HG02981 (cell line): ENCODE data around the gene PERM1.
"Not testable (repeated sequence)": the region's sequence is repeated elsewhere in the genome, so short reads cannot be mapped to it uniquely, and the experiment has no call there.

ENCODE experiments used
- ATAC-seq: cut with Tn5 transposase; IDR thresholded peaks from one replicate; pipeline ENCODE4 v1.9.1; 2021; ENCODE audit warnings: mild to moderate bottlenecking, moderate library complexity; ENCODE audit not compliant: unreplicated experiment

Gene PERM1

DNA sequence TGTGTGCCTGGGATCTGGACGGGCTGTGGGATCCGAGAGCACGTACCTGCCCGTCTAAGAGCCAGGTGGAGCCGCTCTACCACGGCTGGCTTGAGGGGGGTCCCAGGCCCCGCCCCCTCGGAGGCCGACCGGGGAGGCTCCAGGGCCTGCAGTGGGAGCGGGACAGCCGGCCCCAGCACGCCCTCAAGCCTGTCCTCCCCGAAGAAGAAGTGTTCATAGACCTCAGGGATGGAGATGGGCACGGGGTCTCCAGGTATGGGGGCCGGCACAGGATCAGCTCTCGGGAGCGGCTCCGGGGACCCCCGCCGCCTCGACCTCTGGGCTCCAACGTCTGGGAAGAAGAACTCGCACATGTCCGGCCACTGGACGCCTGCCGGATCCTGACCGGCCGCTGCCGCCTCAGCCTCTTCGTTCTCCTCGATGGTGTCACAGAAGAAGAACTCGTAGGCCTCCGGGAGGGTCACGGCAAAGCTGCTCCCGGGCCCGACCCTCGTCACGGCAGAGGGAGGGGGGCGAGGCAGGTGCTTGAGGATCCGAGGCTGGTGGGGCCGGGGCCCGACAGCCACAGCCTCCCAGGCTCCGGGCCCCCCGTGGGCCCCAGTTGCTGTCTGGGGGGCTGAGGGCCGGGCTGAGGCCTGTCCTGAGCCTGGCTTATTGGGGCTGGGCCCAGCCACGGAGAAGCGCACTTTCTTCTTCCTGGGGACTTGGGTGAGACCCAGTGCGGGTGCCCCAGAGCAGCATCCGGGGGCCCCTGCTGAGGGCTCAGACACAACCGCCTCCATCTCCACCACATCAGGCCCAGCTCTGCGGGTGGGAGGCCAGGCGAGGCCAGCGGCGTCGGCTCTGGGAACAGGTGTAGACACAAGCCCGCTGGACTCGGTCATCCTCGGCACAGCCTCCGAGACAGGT lies 2.8 kb downstream of the PERM1 start:
- ATAC-seq: no peak

DNA sequence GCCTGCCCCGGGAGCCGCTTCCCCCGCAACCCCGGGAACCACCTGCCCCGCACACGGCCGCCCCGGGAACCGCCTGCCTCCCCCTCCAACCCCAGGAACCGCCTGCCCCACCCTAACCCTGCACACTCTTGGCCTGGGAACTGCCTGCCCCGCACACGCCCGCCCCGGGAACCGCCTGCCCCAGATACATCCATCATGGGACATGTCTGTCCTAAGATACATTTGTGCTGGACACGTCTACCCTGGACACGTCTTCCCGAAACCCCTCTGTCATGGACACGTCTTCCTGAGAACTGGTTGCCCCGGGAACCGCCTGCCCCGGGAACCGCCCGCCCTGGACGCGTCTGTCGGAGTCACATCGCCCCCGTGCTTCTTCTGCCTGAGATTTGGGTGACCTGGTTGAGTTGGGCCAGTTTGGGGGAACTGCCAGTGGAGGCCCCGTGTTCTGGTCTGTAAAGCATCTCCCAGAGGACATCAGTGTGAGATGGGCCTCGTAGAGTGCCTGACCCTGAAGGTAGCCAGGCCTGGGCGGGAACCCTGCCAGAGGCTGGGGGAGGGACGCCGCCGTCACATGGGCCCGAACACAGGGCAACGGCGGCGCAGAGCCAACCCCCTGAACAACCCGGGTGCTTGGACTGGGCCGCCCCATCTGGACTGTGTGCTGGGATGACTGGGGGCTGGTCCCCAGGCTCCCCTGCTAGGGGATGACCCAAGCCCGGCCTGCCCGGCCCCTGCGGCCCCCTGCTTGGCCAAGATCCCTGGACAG lies 3.6 kb downstream of the PERM1 start:
- ATAC-seq: no peak

DNA sequence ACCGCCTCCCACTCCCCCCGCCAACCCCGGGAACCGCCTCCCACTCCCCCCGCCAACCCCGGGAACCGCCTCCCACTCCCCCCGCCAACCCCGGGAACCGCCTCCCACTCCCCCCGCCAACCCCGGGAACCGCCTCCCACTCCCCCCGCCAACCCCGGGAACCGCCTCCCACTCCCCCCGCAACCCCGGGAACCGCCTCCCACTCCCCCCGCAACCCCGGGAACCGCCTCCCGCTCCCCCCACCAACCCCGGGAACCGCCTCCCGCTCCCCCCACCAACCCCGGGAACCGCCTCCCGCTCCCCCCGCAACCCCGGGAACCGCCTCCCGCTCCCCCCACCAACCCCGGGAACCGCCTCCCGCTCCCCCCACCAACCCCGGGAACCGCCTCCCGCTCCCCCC lies 5.1 kb downstream of the PERM1 start:
- ATAC-seq: not testable (repeated sequence)

DNA sequence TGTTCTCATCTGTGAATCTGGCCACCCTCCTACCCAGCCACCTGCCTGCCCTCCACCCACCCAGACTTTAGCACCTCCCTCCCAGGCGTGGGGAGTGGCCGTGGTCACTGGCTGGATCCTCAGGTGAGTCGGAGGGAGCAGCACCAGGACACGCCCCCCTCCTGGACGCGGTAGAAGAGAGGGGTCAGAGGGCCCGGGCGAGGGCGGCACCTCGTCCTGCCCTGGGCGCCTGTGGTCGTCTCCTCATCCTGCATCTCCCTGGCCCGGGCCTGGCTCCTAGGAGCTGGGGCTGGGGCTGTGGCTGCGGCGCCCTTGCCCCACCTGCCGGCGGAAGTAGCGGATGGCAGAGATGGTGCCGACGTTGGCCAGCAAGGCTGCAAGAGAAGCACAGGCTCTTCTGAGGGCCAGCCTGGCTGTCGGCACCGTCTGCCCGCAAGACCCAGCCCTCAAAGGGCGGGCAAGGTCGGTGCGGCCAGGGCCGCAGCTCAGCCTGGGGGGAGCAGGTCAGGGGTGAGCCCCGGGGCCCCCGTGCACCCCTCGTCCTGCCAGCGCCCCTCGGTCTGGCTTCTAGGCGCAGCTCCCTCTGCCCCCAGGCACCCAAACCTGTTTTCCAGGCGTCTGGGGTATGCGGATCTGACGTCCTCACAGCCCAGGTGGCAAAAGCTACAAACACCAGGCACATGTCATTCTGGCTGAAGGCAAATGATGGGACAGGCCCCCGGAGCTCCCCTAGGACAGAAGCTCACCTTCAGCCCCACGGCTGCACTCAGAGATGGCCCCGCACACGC lies 5.8 kb downstream of the PERM1 start:
- peak; percentile 57 for ATAC-seq

DNA sequence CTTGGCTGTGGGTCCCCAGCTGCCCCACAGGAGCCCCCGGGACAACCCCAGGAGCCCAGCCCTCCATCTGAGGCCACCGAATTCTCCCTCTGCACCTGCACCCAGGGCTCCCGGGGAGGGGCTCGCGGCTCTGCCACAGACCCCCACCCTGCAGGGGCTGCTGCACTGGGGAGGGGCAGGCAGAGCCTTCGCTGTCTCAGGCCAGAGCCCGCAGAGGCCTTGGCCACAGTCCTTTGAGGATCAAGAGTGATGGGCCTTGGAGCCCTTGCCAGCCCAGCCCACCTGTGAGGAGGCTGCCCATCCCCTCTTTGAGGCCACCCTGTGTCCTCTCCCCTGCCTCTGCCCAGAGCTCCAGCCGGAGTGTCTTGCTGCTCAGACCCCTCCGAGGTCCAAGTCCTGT lies 6.5 kb downstream of the PERM1 start:
- no peak for ATAC-seq

DNA sequence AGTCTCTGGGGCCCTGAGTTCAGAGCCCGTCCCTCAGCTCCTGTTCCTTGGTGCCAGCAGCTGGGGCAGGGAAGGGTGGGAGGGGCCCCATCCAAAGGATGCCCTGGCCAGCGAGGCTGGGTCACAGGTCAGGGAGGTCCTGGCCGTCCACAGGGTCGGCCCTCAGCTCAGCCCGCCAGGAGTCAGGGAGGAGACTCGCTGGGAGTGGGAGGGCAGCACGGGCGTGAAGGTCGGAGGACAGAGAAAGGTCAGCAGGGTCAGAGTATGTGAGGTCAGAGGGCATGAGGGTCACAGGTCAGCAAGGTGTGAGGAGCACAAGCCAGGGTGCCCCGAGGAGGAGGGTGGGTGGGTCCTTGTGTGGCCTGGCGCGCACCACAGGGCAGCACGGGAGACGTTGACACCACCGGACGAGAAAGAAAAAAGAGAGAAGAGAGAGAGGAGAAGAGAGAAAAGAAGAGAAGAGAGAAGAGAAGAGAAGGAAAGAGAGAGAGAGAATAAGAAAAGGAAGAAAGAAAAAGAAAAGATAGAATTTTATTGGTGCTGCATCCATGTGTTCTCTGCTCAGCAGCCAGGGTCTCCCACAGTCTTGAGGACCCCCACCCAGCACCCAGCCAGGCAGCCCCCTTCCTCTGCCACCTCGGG lies 7.1 kb downstream of the PERM1 start:
- ATAC-seq: no peak

DNA sequence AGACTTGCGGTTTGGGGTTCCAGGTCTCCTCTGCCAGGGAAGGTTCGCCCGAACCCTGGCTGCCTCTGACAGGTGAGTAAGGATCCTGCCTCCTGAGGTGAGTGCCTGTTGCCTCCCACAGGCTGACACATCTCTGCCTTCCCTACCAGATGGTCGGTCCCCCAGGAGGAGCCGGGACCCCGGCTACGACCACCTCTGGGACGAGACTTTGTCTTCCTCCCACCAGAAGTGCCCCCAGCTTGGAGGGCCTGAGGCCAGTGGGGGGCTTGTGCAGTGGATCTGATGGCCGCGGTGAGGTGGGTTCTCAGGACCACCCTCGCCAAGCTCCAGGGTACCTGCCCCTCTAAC lies 7.6 kb downstream of the PERM1 start:
- no peak for ATAC-seq

DNA sequence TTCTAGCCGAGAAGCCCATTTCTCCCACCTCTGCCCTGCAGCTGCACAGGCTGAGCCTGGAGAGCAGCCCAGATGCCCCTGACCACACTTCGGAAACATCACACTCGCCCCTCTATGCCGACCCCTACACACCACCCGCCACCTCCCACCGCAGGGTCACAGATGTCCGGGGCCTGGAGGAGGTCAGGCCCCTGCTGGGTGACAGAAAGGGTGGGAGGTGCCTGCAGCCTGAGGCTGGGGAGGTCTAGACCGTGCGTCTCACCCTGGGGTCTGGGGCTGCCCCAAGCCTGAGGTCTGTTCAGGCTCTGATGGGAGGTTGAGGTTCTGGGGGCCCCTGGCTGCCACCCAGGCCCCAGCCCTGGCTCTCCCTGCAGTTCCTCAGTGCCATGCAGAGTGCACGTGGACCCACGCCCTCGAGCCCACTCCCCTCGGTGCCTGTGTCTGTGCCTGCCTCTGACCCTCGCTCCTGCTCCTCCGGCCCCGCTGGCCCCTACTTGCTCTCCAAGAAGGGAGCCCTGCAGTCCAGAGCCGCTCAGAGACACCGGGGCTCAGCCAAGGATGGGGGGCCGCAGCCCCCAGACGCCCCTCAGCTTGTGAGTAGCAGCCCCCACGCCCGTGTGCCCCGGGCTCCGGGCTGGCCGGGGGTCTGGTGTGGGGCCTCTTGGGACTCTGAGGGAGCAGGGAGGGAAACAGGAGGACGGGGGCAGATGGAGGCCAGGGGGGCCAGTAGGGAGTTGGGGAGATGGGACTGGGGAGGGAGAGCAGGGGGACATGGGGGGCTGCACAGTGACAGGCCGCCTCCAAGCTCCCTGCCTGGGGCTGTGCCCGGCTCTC lies 8.2 kb downstream of the PERM1 start:
- no peak for ATAC-seq

DNA sequence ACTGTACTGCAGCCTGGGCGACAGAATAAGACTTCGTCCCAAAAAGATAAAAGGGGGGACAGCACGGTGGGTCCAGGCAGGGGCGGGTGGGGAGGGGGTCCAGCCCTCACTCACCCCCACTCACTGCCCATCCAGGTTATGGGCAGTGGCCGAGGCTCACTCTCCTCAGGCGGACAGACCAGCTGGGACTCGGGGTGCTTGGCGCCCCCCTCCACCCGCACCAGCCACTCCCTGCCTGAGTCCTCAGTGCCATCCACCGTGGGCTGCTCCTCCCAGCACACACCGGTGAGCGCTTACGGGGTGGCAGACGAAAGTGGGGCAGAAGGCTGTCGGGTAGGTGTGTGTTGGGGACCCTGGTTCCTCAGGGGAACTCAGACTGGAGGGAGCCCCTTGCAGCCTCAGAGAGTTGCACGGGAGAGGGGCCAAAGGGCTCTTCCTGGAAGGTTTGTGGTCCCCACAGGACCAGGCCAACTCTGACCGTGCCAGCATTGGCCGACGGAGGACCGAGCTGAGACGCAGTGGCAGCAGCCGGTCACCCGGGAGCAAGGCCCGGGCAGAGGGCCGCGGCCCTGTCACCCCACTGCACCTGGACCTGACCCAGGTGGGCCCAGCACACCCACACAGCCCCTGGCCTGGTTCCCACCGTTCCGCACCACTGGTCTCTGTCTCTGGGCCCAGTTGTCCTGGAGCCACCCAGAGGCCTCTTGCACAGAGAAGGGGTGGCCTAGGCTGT lies 9.0 kb downstream of the PERM1 start:
- ATAC-seq: no peak

DNA sequence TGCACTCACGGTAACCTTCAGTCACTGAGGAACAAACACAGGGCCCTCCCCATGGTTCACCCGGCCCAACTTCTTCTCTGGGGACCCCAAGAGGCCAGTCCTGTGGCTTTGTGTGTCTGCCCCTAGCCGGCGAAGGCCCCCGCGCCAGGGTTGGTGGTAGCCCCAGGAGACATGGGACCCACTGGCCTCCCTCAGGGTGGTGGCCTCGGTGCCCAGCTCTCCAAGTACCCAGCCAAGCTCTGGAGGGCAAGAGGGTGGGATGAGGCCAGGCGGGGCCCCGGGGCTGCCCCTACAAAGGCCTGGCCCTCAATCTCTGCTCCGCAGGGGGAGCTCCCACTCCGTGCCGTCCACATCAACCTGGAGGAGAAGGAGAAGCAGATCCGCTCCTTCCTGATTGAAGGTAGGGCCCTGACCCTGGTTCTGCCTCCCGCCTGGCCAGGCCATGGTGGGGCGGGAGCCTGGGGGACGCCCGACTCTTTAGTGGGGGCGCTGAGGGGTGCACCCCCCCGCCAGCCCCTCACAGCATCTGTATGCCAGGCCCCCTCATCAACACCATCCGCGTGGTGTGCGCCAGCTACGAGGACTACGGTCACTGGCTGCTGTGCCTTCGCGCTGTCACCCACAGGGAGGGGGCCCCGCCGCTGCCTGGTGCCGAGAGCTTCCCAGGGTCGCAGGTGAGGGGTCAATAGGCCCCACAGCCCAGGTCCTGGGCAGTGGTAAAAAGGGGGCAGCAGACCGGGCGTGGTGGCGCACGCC lies 10.0 kb downstream of the PERM1 start:
- ATAC-seq: no peak

DNA sequence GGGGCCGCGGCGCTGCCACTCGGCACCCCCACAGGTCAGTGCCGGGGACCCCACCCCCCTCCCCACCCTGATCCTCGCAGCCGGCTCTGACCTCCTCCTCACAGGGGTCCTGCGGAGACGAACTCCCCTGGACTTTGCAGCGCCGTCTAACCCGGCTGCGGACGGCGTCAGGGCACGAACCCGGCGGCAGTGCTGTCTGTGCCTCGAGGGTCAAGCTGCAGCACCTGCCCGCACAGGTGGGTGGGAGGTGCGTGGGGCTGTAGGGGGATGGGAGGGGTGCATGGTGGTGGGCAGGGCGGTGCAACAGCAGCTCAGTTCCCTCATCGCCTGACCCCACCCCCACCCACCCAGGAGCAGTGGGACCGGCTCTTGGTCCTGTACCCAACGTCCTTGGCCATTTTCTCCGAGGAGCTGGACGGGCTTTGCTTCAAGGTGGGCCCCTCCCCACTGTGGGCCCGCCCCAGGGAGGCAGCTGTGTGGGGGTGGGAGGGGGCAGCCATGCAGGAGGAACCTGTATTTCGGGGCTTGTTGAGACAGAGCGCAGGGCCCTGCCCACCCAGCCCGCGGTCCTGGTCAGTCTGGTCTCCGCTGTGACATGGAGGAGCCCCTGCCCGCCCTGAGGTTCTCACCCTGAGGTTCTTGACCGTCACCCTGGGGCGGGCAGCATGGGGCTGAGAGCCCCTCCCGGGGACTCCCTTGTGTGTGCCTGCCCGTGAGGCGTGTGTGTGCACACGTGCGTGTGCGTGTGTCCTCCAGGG lies 10.7 kb downstream of the PERM1 start:
- no peak for ATAC-seq

DNA sequence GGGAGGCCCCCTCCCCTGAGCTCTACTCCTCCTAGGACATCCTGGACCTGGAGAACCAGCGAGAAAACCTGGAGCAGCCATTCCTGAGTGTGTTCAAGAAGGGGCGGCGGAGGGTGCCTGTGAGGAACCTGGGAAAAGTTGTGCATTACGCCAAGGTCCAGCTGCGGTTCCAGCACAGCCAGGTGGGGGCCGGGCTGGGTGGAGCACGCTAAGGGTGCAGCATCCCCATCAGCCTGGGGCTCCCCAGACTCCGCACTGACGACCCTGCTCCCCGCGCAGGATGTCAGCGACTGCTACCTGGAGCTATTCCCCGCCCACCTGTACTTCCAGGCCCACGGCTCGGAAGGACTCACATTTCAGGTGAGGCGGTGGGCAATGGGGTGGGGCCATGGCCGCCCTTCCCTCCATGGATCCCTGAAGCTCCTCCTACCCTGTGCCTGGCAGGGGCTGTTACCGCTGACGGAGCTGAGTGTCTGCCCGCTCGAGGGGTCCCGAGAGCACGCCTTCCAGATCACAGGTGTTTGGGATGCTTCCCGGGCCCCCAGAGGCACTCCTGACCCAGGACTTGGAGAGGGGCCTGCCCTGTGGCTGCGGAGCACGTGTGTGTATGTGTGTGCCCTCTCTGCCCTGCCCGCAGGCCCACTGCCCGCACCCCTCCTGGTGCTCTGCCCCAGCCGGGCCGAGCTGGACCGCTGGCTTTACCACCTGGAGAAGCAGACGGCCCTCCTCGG lies 11.5 kb downstream of the PERM1 start:
- ATAC-seq: no peak

DNA sequence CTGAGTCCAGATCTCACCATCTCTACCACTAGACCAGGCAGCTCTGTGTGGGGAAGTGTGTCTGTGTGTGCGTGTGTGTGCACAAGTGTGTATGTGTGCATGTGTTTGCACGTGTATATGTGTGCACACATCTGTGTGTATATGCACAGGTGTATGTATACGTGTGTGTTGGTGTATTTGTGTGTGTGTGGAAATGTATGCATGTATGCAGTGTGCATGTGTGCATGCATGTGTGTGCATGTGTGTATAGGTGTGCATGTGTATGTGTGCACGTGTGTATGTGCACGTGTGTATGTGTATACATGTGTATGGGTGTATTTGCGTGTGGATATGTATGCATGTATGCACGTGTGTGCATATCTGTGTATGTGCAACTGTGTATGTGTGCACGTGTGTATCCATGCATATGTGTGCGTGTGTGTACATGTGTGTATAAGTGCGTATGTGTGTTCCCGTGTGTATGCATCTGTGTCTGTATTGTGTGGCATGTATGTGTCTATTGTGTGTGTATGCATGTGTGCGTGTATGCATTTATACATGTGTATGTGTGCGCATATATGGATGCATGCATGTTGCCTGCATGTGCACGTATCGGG lies 12.5 kb downstream of the PERM1 start:
- ATAC-seq: no peak

DNA sequence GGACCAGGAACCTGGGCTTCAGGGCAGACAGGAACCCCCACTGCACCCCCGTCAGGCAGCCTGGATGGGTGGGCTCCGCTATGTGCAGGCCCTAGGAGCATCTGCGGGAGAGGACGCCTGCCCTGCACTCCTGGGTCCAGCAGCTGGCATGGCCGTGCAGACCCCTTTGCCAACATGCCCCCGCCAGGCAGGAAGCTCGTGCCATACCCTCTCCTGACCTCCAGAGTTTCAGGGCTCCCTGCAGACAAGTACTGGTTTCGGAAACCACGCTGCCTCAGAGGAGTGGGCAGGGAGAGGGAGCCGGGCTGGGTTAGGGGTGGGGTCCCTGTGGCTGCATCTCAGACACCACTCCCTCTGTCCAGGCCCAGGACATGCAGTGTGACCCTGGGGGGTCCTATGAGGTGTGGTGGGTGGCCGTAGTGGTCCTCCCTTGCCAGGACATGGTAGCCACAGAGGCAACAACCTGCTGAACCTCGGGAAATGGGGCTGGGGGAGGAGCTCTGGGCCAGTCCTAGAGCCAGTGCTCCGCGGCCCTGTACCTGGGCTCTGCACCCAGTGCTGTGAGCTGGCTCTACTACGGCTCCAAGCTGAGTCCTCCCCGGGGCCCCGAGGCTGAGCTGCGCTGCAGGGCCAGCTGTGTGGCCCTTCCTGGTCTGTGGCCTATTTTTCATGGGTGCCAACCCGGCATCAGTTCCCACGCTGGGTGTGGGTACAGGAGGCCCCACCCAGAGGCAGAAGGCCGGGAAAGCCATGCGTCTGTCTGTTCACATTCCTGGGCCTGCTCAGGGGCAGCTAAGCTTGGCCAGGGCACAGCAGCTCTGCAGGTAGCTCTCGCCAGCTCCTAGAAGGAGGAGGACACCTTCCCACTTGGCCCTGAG lies 14.2 kb downstream of the PERM1 start:
- no peak for ATAC-seq

DNA sequence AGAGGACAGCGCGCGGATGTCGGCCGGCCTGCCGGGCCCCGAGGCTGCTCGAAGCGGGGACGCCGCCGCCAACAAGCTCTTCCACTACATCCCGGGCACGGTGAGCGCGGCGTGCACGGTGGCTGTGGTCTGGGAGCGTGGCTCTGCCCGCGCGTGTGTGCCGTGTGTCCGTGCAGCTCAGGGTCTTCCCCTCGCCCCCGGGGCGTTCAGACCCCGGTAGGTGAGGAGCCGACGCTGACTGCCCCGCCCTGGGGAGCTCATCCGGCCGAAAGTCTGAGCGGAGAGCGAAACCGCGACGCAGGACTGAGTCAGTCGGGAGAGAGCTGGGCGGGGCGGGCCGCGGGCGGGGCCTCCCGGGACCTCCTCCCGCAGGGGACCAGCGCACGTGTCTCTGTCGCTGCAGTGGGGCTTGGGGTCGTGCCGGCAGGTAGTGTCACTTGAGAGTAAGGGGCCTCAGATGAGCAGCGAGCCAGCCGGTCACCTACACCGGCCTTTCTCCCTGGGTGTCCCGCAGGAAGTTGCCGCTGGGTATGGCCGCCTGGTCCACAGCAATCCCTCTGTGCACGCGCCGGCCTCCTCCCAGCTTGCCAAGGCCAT lies 15.1 kb downstream of the PERM1 start:
- peak; percentile 58 for ATAC-seq
